GM19025 (cell line): ENCODE measurements around the gene MRPL23.

Experiments used
- ATAC-seq: cut with Tn5 transposase; IDR thresholded peaks from one replicate; pipeline ENCODE4 v1.9.1; 2021; ENCODE audit warnings: mild to moderate bottlenecking, low read depth, moderate library complexity; ENCODE audit not compliant: unreplicated experiment

MRPL23 gene

DNA sequence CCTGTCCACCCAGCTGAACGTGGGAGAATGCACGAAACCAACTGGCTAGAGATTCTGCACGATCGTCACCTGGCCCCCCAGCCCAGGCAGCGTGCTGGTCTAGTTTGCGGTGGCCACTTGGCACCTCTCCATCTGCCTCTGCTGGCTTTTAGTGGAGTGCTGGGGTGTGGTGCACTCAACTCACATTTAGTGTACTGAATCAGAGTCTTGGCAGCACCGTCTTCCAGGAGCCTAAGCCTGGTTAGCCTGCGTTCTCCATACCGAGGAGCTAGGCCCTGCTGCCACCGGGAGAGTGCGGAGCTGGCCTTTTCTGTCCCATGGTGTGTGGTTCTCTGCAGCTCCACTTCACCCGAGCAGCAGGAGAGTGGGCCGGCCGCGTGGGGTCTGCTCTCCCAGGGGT, 2.8 kb downstream of the MRPL23 start:
- ATAC-seq: no peak

DNA sequence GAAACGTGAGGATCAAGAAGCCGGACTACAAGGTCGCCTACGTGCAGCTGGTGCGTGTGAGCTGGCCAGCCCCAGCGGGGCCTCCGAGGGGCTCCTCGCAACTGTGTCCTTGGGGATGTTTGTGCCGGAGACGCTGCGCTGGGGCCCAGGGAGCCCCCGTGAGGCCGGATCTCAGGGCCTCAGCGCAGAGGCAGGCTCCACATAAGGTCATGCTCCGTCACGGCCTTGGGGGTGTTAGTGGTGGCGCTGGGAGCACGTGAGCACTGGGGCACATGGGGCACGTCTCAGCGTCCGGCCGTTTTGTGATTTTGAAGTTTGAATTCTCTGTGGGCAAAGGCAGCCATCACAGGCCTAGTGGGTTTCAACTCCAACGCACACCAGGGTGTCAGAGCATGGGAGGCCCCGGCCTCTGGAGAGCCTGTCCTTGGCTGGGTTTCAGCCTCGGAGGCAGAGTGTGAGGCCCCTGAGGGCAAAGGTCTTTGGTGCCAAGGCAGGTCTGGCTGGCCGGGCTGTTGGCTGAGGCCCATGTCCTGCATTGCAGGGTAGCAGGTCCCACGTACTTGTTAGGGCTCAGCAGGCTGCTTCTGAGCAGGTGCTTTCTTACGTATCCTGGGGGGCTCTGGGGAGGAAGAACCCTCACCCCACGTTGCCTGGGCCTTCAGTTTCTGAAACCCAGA, 5.8 kb downstream of the MRPL23 start:
- ATAC-seq: no peak

- no peak for ATAC-seq
Observed at GRCh38 chr11:1953489-1954266, 6.5 kb downstream of the MRPL23 start.

GRCh38 chr11:1958367-1958766, 11.2 kb downstream of the MRPL23 start:
- no peak for ATAC-seq

- ATAC-seq: no peak
Observed at GRCh38 chr11:1959786-1960185, 12.7 kb downstream of the MRPL23 start.

- ATAC-seq: no peak
Observed at GRCh38 chr11:1963864-1964263, 16.7 kb downstream of the MRPL23 start.

DNA sequence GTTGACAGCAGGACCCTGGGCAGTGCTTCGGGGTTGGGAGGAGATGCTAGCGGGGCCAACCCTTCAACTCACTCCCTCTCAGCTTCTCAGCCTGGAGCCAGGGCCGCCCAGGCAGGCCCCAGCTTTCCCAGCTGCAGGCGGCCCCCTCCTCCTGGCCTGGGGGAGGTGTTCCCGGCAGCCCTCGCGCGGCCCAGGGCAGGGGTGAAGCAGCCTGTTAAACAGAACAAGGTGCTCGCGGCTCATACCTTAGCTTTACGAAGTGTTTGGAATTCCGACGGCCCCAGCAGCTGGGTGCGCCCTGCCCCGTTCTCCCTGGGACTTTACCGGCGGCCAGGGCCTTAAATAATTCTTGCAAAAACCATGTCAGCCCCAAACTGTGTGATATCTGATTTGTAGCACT, 17.2 kb downstream of the MRPL23 start:
- no peak for ATAC-seq

- ATAC-seq: no peak
Observed at GRCh38 chr11:1964955-1965354, 17.8 kb downstream of the MRPL23 start.

DNA sequence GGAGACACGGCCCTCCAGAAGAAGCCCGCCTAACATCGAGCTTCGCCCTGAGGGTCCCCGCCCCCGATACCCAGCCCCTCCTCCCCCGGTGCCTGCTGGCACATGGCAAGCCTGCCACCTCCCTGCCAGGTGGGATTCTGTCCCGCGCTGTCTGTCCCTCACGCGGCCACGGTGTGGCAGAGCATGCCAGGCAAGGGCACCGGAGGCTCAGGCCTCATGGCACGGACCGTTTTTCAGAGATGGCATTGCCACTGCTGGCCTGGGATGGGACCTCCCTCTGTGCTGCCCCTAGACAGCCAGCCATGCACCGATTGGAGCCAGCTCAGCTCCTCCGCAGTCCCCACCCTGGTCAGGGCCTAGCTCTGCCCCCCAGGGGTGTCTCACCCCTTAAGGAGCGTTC, 19.4 kb downstream of the MRPL23 start:
- ATAC-seq: no peak

DNA sequence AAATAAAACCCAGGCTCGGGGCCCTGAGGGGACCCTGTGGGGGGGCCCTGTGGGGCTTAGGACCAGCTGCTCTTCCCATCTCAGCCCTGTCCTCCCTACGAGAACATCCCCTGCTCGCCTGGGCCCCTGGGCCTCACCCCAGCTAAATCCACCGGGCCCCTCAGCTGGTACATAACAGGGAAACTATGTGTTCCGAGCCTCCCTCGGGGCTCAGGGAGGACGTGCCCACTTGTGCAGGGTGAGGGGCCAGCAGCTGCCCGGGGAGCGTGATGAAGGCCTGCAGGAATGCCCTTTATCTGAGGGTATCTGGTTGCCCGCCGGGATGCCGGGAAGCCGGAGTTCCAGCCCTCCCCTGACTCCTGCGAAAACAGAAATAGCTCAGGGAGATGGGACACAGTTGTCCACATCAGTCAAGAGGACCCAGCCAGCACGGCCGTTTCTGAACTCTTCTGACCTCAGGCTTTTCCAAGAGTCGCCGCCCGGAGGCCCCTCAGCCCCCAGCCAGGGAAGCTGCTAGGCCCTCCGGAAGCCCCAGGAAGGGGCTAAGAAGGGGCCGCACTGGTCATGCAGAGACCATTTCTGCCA, 20.6 kb downstream of the MRPL23 start:
- ATAC-seq: no peak

GRCh38 chr11:1968454-1969002, 21.4 kb downstream of the MRPL23 start:
- no peak for ATAC-seq

- ATAC-seq: no peak
Observed at GRCh38 chr11:1969035-1969434, 21.9 kb downstream of the MRPL23 start.

GRCh38 chr11:1969776-1970175, 22.6 kb downstream of the MRPL23 start:
- ATAC-seq: no peak

- no peak for ATAC-seq
Observed at GRCh38 chr11:1970956-1971355, 23.8 kb downstream of the MRPL23 start.

- ATAC-seq: no peak
Observed at GRCh38 chr11:1975185-1975584, 28.1 kb downstream of the MRPL23 start.

- ATAC-seq: no peak
Observed at GRCh38 chr11:1978720-1979473, 31.8 kb downstream of the MRPL23 start.

DNA sequence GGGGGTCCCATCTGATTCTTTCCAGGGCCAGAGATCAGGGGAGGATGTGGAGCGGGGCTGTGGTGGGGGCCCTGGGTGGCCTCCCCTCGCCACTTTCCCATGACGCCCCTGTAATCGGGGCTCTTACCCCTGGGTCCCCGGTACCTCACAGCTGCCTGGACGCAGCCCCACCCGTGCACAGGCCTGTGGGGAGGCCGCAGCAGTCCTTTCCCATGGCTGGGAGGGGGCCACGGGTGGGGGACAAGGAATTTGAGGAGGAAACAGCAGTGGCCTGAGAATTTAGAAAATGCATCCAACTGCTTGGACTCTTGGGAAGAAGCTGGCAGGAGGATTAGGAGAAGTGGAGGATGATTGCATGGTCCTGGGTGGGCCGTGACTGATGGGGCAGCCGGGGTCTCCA, 32.5 kb downstream of the MRPL23 start:
- no peak for ATAC-seq

GRCh38 chr11:1982873-1983600, 35.9 kb downstream of the MRPL23 start:
- ATAC-seq: no peak

GRCh38 chr11:1983601-1983961, 36.4 kb downstream of the MRPL23 start:
- ATAC-seq: no peak

DNA sequence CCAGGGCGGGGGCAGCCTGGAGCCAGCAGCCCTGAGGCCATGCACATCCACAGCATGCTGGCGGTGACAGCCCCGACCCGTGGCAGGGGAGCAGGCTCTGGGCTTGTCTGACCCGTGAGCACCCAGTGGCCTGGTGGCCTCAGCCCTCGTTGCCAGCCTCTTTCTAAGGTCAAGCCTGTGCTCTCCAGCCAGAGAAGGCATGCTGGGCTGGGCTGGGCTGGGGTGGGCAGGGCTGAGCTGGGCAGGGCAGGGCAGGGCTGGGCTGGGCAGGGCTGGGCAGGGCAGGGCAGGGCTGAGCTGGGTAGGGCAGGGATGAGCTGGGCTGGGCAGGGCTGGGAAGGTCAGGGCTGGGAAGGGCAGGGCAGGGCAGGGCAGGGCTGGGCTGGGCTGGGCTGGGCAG, 39.9 kb downstream of the MRPL23 start:
- no peak for ATAC-seq
